ENCODE measurements around the gene DUSP22. TPM values are rescaled to one million over a fixed set of nuclear protein-coding genes. Genes with fewer than 3 reads are reported as not detected.

DUSP22 gene
- total and polyA plus RNA-seq, 2 of the 8 experiments (the other 6 are each of a cell fraction or from before 2014, with no cell fraction given): 15.5 to 32.4 TPM

GRCh38 chr6:247351-247750, 44.9 kb upstream of the DUSP22 start:
- no peaks in the 10 kb centered on the region for H3K27me3 ChIP-seq (replicated peaks in 1 of 4; ENCODE audit: control insufficient read depth in 3 of 4, extremely low read depth in 1 of 4, insufficient read depth in 3 of 4, low read length in 3 of 4)
- no peak overlapping the region for H2BK20ac ChIP-seq (ENCODE audit: low read length)
- H2BK15ac ChIP-seq (ENCODE audit: low read length): no peak overlapping the region
- no peak overlapping the region for H3K14ac ChIP-seq (ENCODE audit: insufficient read length)
- H2BK120ac ChIP-seq (replicated peaks; ENCODE audit: low read depth, low read length): no peak overlapping the region
- no peak overlapping the region for H2BK12ac ChIP-seq (ENCODE audit: low read depth, low read length)
- H3K79me1 ChIP-seq (ENCODE audit: low read depth, low read length): no peaks in the 10 kb centered on the region
- no peaks in the 10 kb centered on the region for H3K79me2 ChIP-seq (ENCODE audit: control insufficient read depth in 1 of 2, insufficient read depth in 2 of 2, low read length in 2 of 2)
- CTCF ChIA-PET (ENCODE audit: partially characterized antibody): interaction anchor here (0.6 kb wide), 1 partner anchor 48 kb away, joined by 3 read pairs; no protein-coding TSS in a partner anchor
- H2AK5ac ChIP-seq (ENCODE audit: low read depth, low read length): no peak overlapping the region
- H3K9ac ChIP-seq (replicated peaks in 1 of 4; ENCODE audit: extremely low read depth in 1 of 4, low read depth in 3 of 4, low read length in 3 of 4): no peak overlapping the region
- H3K18ac ChIP-seq (ENCODE audit: extremely low read depth, low read length): no peak overlapping the region
- H3K4me2 ChIP-seq (ENCODE audit: insufficient read depth in 1 of 2, low read depth in 2 of 2, low read length in 2 of 2): no peak overlapping the region
- no peak overlapping the region for H4K91ac ChIP-seq (replicated peaks; ENCODE audit: insufficient read length, low read length)
- H2AFZ ChIP-seq (ENCODE audit: low read length): no peak overlapping the region
- no peaks in the 10 kb centered on the region for H3K23me2 ChIP-seq (ENCODE audit: low read depth, low read length)
- no peak for TF ChIP-seq CREB1 (IDR thresholded peaks at IDR 0.05)
- no peak for TF ChIP-seq CBX5 (IDR thresholded peaks at IDR 0.05; ENCODE audit: low read depth, low read length)
- TF ChIP-seq PHF8 (conservative IDR thresholded peaks at IDR 0.05; ENCODE audit: low read depth, low read length): no peak
- no peak for TF ChIP-seq SUZ12 (IDR thresholded peaks at IDR 0.05; ENCODE audit: low read length)
- TF ChIP-seq SAP30 (IDR thresholded peaks at IDR 0.05; ENCODE audit: insufficient read depth, insufficient replicate concordance, low read length): no peak
- TF ChIP-seq SIX5 (IDR thresholded peaks at IDR 0.05; ENCODE audit: low read depth, low read length): no peak
- TF ChIP-seq ASH2L (IDR thresholded peaks at IDR 0.05; ENCODE audit: low read length): no peak
- TF ChIP-seq GTF2F1 (IDR thresholded peaks at IDR 0.05; ENCODE audit: borderline replicate concordance, low read depth, low read length): no peak
- no peak for TF ChIP-seq POLR2AphosphoS5 (IDR thresholded peaks at IDR 0.05; ENCODE audit: low read depth, low read length)
- no peak for TF ChIP-seq BACH1 (IDR thresholded peaks at IDR 0.05; ENCODE audit: low read length)
- TF ChIP-seq JUN (IDR thresholded peaks at IDR 0.05; ENCODE audit: low read depth, low read length): no peak
- no peak for TF ChIP-seq HDAC2 (IDR thresholded peaks at IDR 0.05; ENCODE audit: borderline replicate concordance in 1 of 2, low read depth in 2 of 2, low read length in 2 of 2)
- H4K20me1 ChIP-seq (replicated peaks in 1 of 2; ENCODE audit: control insufficient read depth in 1 of 2, insufficient read depth in 2 of 2, low read length in 2 of 2): no peaks in the 10 kb centered on the region
- no peak overlapping the region for H3K4me3 ChIP-seq (ENCODE audit: extremely low read depth in 1 of 4, insufficient read depth in 2 of 4, low read depth in 3 of 4, low read length in 4 of 4)
- no peak overlapping the region for H3K27ac ChIP-seq (ENCODE audit: low read depth, low read length)
- no peaks in the 10 kb centered on the region for H3K36me3 ChIP-seq (ENCODE audit: control insufficient read depth in 2 of 4, insufficient read depth in 4 of 4, low read length in 3 of 4)
- H4K5ac ChIP-seq (ENCODE audit: insufficient read length, low read depth, low read length): no peak overlapping the region
- DNase-seq (ENCODE audit: low read depth in 1 of 2, low spot score in 2 of 2) (no peak), FAIRE-seq (no peak)
- H3K9me3 ChIP-seq (ENCODE audit: insufficient read depth in 2 of 2, low read depth in 1 of 2, low read length in 1 of 2): no peaks in the 10 kb centered on the region
- H3K23ac ChIP-seq (ENCODE audit: insufficient read length): no peak overlapping the region
- H2BK5ac ChIP-seq (ENCODE audit: low read depth, low read length): no peak overlapping the region
- no peak overlapping the region for H4K8ac ChIP-seq (ENCODE audit: extremely low read depth, insufficient read depth, low read length)
- no peak overlapping the region for H3K56ac ChIP-seq (replicated peaks; ENCODE audit: insufficient read length, low read depth, low read length)
- H3K4me1 ChIP-seq (replicated peaks in 1 of 4; ENCODE audit: control insufficient read depth in 3 of 4, insufficient read depth in 4 of 4, low read length in 3 of 4): no peaks in the 10 kb centered on the region
- H3K4ac ChIP-seq (replicated peaks; ENCODE audit: insufficient read length, low read depth, low read length): no peak overlapping the region
- WGBS, 2 experiments (ENCODE audit: extremely low coverage in 1 of 2, insufficient coverage in 1 of 2, insufficient read length in 1 of 2, insufficient replicate concordance in 2 of 2, low coverage in 1 of 2, low lambda C conversion rate in 2 of 2, missing lambda C conversion rate in 1 of 2): 88% methylated on average over 5 of the region's 5 CpGs; no CpG with 5 or more reads in 1 of the 2 experiments
- POLR2A ChIA-PET (ENCODE audit: partially characterized antibody): no interaction called here
